ENCODE results near the gene PDCD11. TPM values are rescaled to one million over a fixed set of nuclear protein-coding genes. Genes with fewer than 3 reads are reported as not detected.
A peak's percentile ranks its signal among the peaks of the same experiment; 100 is the strongest.
"Not testable (repeated sequence)": the region's sequence is repeated elsewhere in the genome, so short reads cannot be mapped to it uniquely, and the experiment has no call there.

Gene PDCD11
- total RNA-seq, 1 donor from 2014 or later, result 21.6 TPM

DNA sequence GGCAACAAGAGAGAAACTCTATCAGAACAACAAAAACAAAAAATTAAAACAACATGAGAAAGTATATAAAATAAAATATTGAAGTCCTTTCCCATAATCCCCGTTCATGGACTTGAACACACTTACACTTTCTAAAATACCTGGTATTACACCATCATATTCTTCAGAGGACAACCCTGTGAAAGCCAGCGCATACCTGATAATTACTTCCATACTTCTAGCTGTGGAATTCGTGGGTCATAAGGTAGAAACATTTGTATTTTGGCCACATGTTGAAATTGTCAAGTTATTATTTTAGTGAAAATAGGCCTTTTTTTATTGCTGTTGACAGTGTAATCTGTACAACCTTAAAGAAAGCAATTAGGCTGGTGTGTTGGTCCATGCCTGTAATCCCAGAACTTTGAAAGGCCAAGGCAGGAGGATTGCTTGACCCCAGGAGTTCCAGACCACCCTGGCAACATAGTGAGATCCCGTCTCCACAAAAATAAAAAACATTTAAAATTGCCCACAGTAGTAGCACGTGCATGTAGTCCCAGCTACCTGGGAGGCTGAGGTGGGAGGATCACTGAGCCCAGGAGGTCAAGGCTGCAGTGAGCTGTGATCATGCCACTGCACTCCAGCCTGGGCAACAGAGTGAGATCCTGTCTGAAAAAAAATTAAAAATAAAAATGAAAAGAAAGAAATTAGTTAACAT lies 40.4 kb upstream of the PDCD11 start:
- DNase-seq, result no peak
- intact Hi-C loops (cut with DNase I), result no loop called here

GRCh38 chr10:103359493-103359892 lies 36.9 kb upstream of the PDCD11 start:
- H3K27me3 ChIP-seq (ENCODE audit: low read depth); intact Hi-C loops (cut with DNase I): not testable (repeated sequence)

More for the DNA sequence above, 40.4 kb upstream of the PDCD11 start:
- Histone ChIP-seq H3K27me3 (ENCODE audit: low read depth) (no peaks in the 10 kb centered on the region), H3K27ac (no peak overlapping the region), H3K4me3 (no peak overlapping the region), H3K36me3 (no peaks in the 10 kb centered on the region), H3K9me3 (no peaks in the 10 kb centered on the region), H3K4me1 (peaks cover 6% of the 10 kb centered on the region)
- TF ChIP-seq, protein P1, sequence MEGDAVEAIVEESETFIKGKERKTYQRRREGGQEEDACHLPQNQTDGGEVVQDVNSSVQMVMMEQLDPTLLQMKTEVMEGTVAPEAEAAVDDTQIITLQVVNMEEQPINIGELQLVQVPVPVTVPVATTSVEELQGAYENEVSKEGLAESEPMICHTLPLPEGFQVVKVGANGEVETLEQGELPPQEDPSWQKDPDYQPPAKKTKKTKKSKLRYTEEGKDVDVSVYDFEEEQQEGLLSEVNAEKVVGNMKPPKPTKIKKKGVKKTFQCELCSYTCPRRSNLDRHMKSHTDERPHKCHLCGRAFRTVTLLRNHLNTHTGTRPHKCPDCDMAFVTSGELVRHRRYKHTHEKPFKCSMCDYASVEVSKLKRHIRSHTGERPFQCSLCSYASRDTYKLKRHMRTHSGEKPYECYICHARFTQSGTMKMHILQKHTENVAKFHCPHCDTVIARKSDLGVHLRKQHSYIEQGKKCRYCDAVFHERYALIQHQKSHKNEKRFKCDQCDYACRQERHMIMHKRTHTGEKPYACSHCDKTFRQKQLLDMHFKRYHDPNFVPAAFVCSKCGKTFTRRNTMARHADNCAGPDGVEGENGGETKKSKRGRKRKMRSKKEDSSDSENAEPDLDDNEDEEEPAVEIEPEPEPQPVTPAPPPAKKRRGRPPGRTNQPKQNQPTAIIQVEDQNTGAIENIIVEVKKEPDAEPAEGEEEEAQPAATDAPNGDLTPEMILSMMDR (IDR thresholded peaks at IDR 0.05), result no peak
- no peak for ATAC-seq

GRCh38 chr10:103360791-103361190 lies 35.6 kb upstream of the PDCD11 start:
- H3K4me3 ChIP-seq; H3K27me3 ChIP-seq (ENCODE audit: low read depth); DNase-seq; H3K36me3 ChIP-seq; ATAC-seq; H3K9me3 ChIP-seq; intact Hi-C loops (cut with DNase I); H3K27ac ChIP-seq; H3K4me1 ChIP-seq: not testable (repeated sequence)

More at GRCh38 chr10:103359493-103359892, 36.9 kb upstream of the PDCD11 start:
- DNase-seq, H3K9me3 ChIP-seq, H3K4me1 ChIP-seq, H3K27ac ChIP-seq, H3K4me3 ChIP-seq, ATAC-seq, H3K36me3 ChIP-seq: not testable (repeated sequence)

DNA sequence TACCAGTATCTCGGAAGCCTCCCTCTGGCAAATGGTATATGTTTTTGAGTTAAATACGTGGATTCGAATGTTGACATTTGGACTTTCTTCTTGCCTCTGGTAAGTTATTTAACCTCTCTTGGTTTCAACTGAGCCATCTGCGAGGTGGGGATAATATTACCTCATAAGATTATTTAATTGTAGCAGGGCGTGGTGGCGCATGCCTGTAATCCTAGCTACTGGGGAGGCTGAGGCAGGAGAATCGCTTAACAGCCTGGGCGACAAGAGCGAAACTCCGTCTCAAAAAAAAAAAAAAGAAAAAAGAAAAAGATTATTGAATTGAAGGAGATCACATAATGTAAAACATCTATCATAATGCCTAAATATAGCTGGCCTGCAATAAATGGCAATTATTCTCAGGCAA lies 29.0 kb upstream of the PDCD11 start:
- no peaks in the 10 kb centered on the region for H3K9me3 ChIP-seq
- ATAC-seq, result no peak
- H3K36me3 ChIP-seq, result no peaks in the 10 kb centered on the region
- peak overlapping the region; percentile 100 for H3K4me3 ChIP-seq
- no peak for DNase-seq
- H3K27me3 ChIP-seq (ENCODE audit: low read depth), result no peaks in the 10 kb centered on the region
- peaks cover 22% of the 10 kb centered on the region for H3K4me1 ChIP-seq
- TF ChIP-seq, protein P1 (IDR thresholded peaks at IDR 0.05), result no peak
- peak overlapping the region; percentile 88 for H3K27ac ChIP-seq
- intact Hi-C loops (cut with DNase I), result no loop called here

DNA sequence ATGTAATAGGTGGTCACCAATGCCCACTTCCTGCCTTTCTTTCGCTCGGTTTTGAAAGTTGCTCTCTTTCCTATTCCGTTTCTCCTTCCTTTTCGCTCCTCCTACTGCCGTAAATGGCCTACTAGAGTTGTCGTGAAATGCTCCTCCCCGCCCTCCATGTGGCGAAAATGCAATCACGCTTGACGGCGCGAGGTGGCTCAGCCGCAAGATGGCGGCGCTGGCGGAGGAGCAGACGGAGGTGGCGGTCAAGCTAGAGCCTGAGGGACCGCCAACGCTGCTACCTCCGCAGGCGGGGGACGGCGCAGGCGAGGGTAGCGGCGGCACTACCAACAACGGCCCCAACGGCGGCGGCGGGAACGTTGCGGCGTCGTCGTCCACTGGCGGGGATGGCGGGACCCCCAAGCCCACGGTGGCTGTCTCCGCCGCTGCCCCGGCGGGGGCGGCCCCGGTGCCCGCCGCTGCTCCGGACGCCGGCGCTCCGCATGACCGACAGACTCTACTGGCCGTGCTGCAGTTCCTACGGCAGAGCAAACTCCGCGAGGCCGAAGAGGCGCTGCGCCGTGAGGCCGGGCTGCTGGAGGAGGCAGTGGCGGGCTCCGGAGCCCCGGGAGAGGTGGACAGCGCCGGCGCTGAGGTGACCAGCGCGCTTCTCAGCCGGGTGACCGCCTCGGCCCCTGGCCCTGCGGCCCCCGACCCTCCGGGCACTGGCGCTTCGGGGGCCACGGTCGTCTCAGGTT lies 28.5 kb upstream of the PDCD11 start, which contains the start of gene TAF5:
Gene TAF5, plus strand, starts transcription at position 195 of the 737 bp plus-strand sequence. Its CDS starts 14 bp downstream, at position 209.
- TF ChIP-seq, protein P1 (IDR thresholded peaks at IDR 0.05), result no peak
- Histone ChIP-seq H3K27ac (peak within 1 kb of the TSS; percentile 88), H3K9me3 (no peaks in the 10 kb centered on the region), H3K4me1 (peaks cover 22% of the 10 kb centered on the region), H3K27me3 (ENCODE audit: low read depth) (no peaks in the 10 kb centered on the region), H3K4me3 (peak within 1 kb of the TSS; percentile 100), H3K36me3 (peaks cover under 1% of the 10 kb centered on the region)
- DNase-seq (peak; percentile 93), ATAC-seq (peak; percentile 93 to 97)
- intact Hi-C loops (cut with DNase I), result no loop called here

GRCh38 chr10:103373544-103373943 lies 22.9 kb upstream of the PDCD11 start:
- intact Hi-C loops (cut with DNase I), result no loop called here
- no peak overlapping the region for H3K4me3 ChIP-seq
- no peaks in the 10 kb centered on the region for H3K27me3 ChIP-seq (ENCODE audit: low read depth)
- TF ChIP-seq, protein P1 (IDR thresholded peaks at IDR 0.05), result no peak
- no peaks in the 10 kb centered on the region for H3K9me3 ChIP-seq
- H3K36me3 ChIP-seq, result peaks cover 53% of the 10 kb centered on the region
- H3K4me1 ChIP-seq, result peaks cover 22% of the 10 kb centered on the region
- no peak for ATAC-seq
- no peak overlapping the region for H3K27ac ChIP-seq
- DNase-seq, result no peak

Measured in lower lobe of right lung (tissue), 2 donors.